ENCODE results near the gene CD151. TPM values are rescaled to one million over a fixed set of nuclear protein-coding genes. Genes with fewer than 3 reads are reported as not detected.

CD151 gene
- polyA plus RNA-seq, 4 donors, result 187 to 359 (median 284) TPM

- Histone ChIP-seq H3K27ac (ENCODE audit: low read depth in 1 of 3, low read length in 2 of 3) (no peak overlapping the region), H3K4me3 (ENCODE audit: low read depth in 1 of 3, low read length in 3 of 3) (no peak overlapping the region), H3K36me3 (ENCODE audit: control insufficient read depth in 3 of 3, insufficient read depth in 2 of 3, low read depth in 1 of 3, low read length in 3 of 3) (peaks cover 0 to 69% (median 0%) of the 10 kb centered on the region in 3 donors), H3K4me1 (ENCODE audit: control insufficient read depth in 3 of 3, insufficient read depth in 2 of 3, low read depth in 1 of 3, low read length in 2 of 3) (peaks cover 0 to 8% (median 0%) of the 10 kb centered on the region in 3 donors), H3K27me3 (ENCODE audit: control insufficient read depth in 3 of 3, insufficient read depth in 3 of 3, low read length in 3 of 3) (no peaks in the 10 kb centered on the region), H3K9me3 (ENCODE audit: control insufficient read depth in 2 of 2, insufficient read depth in 1 of 2, low read depth in 1 of 2, low read length in 1 of 2) (no peaks in the 10 kb centered on the region)
- FAIRE-seq (no peak), DNase-seq (no peak)
- 87 to 96% (median 91%) methylated on average over 16 to 17 of the region's 17 CpGs for WGBS, 3 donors
Measured at GRCh38 chr11:868394-868793, 35.6 kb downstream of the CD151 start.

GRCh38 chr11:868802-869201 lies 36.0 kb downstream of the CD151 start:
- peaks cover 0 to 3% (median 0%) of the 10 kb centered on the region in 3 donors for H3K4me1 ChIP-seq (ENCODE audit: control insufficient read depth in 3 of 3, insufficient read depth in 2 of 3, low read depth in 1 of 3, low read length in 2 of 3)
- H3K36me3 ChIP-seq (ENCODE audit: control insufficient read depth in 3 of 3, insufficient read depth in 2 of 3, low read depth in 1 of 3, low read length in 3 of 3), result peaks cover 0 to 66% (median 0%) of the 10 kb centered on the region in 3 donors
- no peak overlapping the region for H3K4me3 ChIP-seq (ENCODE audit: low read depth in 1 of 3, low read length in 3 of 3)
- no peaks in the 10 kb centered on the region for H3K9me3 ChIP-seq (ENCODE audit: control insufficient read depth in 2 of 2, insufficient read depth in 1 of 2, low read depth in 1 of 2, low read length in 1 of 2)
- WGBS, 3 donors, result 89 to 92% (median 91%) methylated on average over 12 of the region's 12 CpGs
- no peaks in the 10 kb centered on the region for H3K27me3 ChIP-seq (ENCODE audit: control insufficient read depth in 3 of 3, insufficient read depth in 3 of 3, low read length in 3 of 3)
- DNase-seq (no peak), FAIRE-seq (no peak)
- H3K27ac ChIP-seq (ENCODE audit: low read depth in 1 of 3, low read length in 2 of 3), result no peak overlapping the region

- no peak for FAIRE-seq
- peaks cover 0 to 66% (median 0%) of the 10 kb centered on the region in 3 donors for H3K36me3 ChIP-seq (ENCODE audit: control insufficient read depth in 3 of 3, insufficient read depth in 2 of 3, low read depth in 1 of 3, low read length in 3 of 3)
- H3K4me3 ChIP-seq (ENCODE audit: low read depth in 1 of 3, low read length in 3 of 3), result no peak overlapping the region
- no peak for DNase-seq
- H3K9me3 ChIP-seq (ENCODE audit: control insufficient read depth in 2 of 2, insufficient read depth in 1 of 2, low read depth in 1 of 2, low read length in 1 of 2), result no peaks in the 10 kb centered on the region
- H3K27ac ChIP-seq (ENCODE audit: low read depth in 1 of 3, low read length in 2 of 3), result no peak overlapping the region
- WGBS, 3 donors, result 90 to 95% (median 90%) methylated on average over 24 to 25 of the region's 25 CpGs
- no peaks in the 10 kb centered on the region for H3K27me3 ChIP-seq (ENCODE audit: control insufficient read depth in 3 of 3, insufficient read depth in 3 of 3, low read length in 3 of 3)
- H3K4me1 ChIP-seq (ENCODE audit: control insufficient read depth in 3 of 3, insufficient read depth in 2 of 3, low read depth in 1 of 3, low read length in 2 of 3), result no peaks in the 10 kb centered on the region
Measured at GRCh38 chr11:869399-870126, 36.8 kb downstream of the CD151 start.

- FAIRE-seq, result no peak
- no peaks in the 10 kb centered on the region for H3K4me1 ChIP-seq (ENCODE audit: control insufficient read depth in 3 of 3, insufficient read depth in 2 of 3, low read depth in 1 of 3, low read length in 2 of 3)
Measured at GRCh38 chr11:870127-870413, 37.3 kb downstream of the CD151 start.

GRCh38 chr11:870418-870817 lies 37.7 kb downstream of the CD151 start:
- Histone ChIP-seq H3K9me3 (ENCODE audit: control insufficient read depth in 2 of 2, insufficient read depth in 1 of 2, low read depth in 1 of 2, low read length in 1 of 2) (no peaks in the 10 kb centered on the region), H3K4me1 (ENCODE audit: control insufficient read depth in 3 of 3, insufficient read depth in 2 of 3, low read depth in 1 of 3, low read length in 2 of 3) (no peaks in the 10 kb centered on the region), H3K27ac (ENCODE audit: low read depth in 1 of 3, low read length in 2 of 3) (no peak overlapping the region), H3K36me3 (ENCODE audit: control insufficient read depth in 3 of 3, insufficient read depth in 2 of 3, low read depth in 1 of 3, low read length in 3 of 3) (peaks cover 0 to 67% (median 0%) of the 10 kb centered on the region in 3 donors), H3K27me3 (ENCODE audit: control insufficient read depth in 3 of 3, insufficient read depth in 3 of 3, low read length in 3 of 3) (no peaks in the 10 kb centered on the region), H3K4me3 (ENCODE audit: low read depth in 1 of 3, low read length in 3 of 3) (no peak overlapping the region)
- WGBS, 3 donors, result 90 to 95% (median 93%) methylated on average over 7 to 8 of the region's 8 CpGs
- no peak for DNase-seq
- no peak for FAIRE-seq

More at GRCh38 chr11:870127-870413, 37.3 kb downstream of the CD151 start:
- Histone ChIP-seq H3K4me3 (ENCODE audit: low read depth in 1 of 3, low read length in 3 of 3) (no peak overlapping the region), H3K36me3 (ENCODE audit: control insufficient read depth in 3 of 3, insufficient read depth in 2 of 3, low read depth in 1 of 3, low read length in 3 of 3) (peaks cover 0 to 67% (median 0%) of the 10 kb centered on the region in 3 donors), H3K27me3 (ENCODE audit: control insufficient read depth in 3 of 3, insufficient read depth in 3 of 3, low read length in 3 of 3) (no peaks in the 10 kb centered on the region), H3K27ac (ENCODE audit: low read depth in 1 of 3, low read length in 2 of 3) (no peak overlapping the region), H3K9me3 (ENCODE audit: control insufficient read depth in 2 of 2, insufficient read depth in 1 of 2, low read depth in 1 of 2, low read length in 1 of 2) (no peaks in the 10 kb centered on the region)
- WGBS, 3 donors, result 73 to 76% (median 74%) methylated on average over 8 of the region's 8 CpGs
- no peak for DNase-seq

- H3K36me3 ChIP-seq (ENCODE audit: control insufficient read depth in 3 of 3, insufficient read depth in 2 of 3, low read depth in 1 of 3, low read length in 3 of 3), result peaks cover 0 to 67% (median 0%) of the 10 kb centered on the region in 3 donors
- 72 to 77% (median 76%) methylated on average over 9 of the region's 9 CpGs for WGBS, 3 donors
- H3K9me3 ChIP-seq (ENCODE audit: control insufficient read depth in 2 of 2, insufficient read depth in 1 of 2, low read depth in 1 of 2, low read length in 1 of 2), result no peaks in the 10 kb centered on the region
- no peaks in the 10 kb centered on the region for H3K27me3 ChIP-seq (ENCODE audit: control insufficient read depth in 3 of 3, insufficient read depth in 3 of 3, low read length in 3 of 3)
- no peak for DNase-seq
- no peak for FAIRE-seq
- H3K27ac ChIP-seq (ENCODE audit: low read depth in 1 of 3, low read length in 2 of 3), result no peak overlapping the region
- no peaks in the 10 kb centered on the region for H3K4me1 ChIP-seq (ENCODE audit: control insufficient read depth in 3 of 3, insufficient read depth in 2 of 3, low read depth in 1 of 3, low read length in 2 of 3)
- no peak overlapping the region for H3K4me3 ChIP-seq (ENCODE audit: low read depth in 1 of 3, low read length in 3 of 3)
Measured at GRCh38 chr11:871472-871871, 38.7 kb downstream of the CD151 start.

- 84 to 89% (median 85%) methylated on average over 9 of the region's 9 CpGs for WGBS, 3 donors
- Histone ChIP-seq H3K36me3 (ENCODE audit: control insufficient read depth in 3 of 3, insufficient read depth in 2 of 3, low read depth in 1 of 3, low read length in 3 of 3) (peaks cover 0 to 70% (median 0%) of the 10 kb centered on the region in 3 donors), H3K4me1 (ENCODE audit: control insufficient read depth in 3 of 3, insufficient read depth in 2 of 3, low read depth in 1 of 3, low read length in 2 of 3) (no peaks in the 10 kb centered on the region), H3K9me3 (ENCODE audit: control insufficient read depth in 2 of 2, insufficient read depth in 1 of 2, low read depth in 1 of 2, low read length in 1 of 2) (no peaks in the 10 kb centered on the region), H3K27ac (ENCODE audit: low read depth in 1 of 3, low read length in 2 of 3) (no peak overlapping the region), H3K27me3 (ENCODE audit: control insufficient read depth in 3 of 3, insufficient read depth in 3 of 3, low read length in 3 of 3) (no peaks in the 10 kb centered on the region), H3K4me3 (ENCODE audit: low read depth in 1 of 3, low read length in 3 of 3) (no peak overlapping the region)
- FAIRE-seq (no peak), DNase-seq (no peak)
Measured at GRCh38 chr11:872799-873198, 40.0 kb downstream of the CD151 start.

GRCh38 chr11:873706-874105 lies 41.0 kb downstream of the CD151 start:
- no peak overlapping the region for H3K4me3 ChIP-seq (ENCODE audit: low read depth in 1 of 3, low read length in 3 of 3)
- no peaks in the 10 kb centered on the region for H3K9me3 ChIP-seq (ENCODE audit: control insufficient read depth in 2 of 2, insufficient read depth in 1 of 2, low read depth in 1 of 2, low read length in 1 of 2)
- H3K4me1 ChIP-seq (ENCODE audit: control insufficient read depth in 3 of 3, insufficient read depth in 2 of 3, low read depth in 1 of 3, low read length in 2 of 3), result no peaks in the 10 kb centered on the region
- H3K27me3 ChIP-seq (ENCODE audit: control insufficient read depth in 3 of 3, insufficient read depth in 3 of 3, low read length in 3 of 3), result no peaks in the 10 kb centered on the region
- FAIRE-seq (no peak), DNase-seq (no peak)
- H3K36me3 ChIP-seq (ENCODE audit: control insufficient read depth in 3 of 3, insufficient read depth in 2 of 3, low read depth in 1 of 3, low read length in 3 of 3), result peaks cover 0 to 64% (median 0%) of the 10 kb centered on the region in 3 donors
- 61 to 77% (median 74%) methylated on average over 12 of the region's 12 CpGs for WGBS, 3 donors
- H3K27ac ChIP-seq (ENCODE audit: low read depth in 1 of 3, low read length in 2 of 3), result no peak overlapping the region

GRCh38 chr11:875203-875602 lies 42.5 kb downstream of the CD151 start:
- WGBS, 3 donors, result 63 to 81% (median 81%) methylated on average over 16 of the region's 16 CpGs
- no peak overlapping the region for H3K27ac ChIP-seq (ENCODE audit: low read depth in 1 of 3, low read length in 2 of 3)
- H3K27me3 ChIP-seq (ENCODE audit: control insufficient read depth in 3 of 3, insufficient read depth in 3 of 3, low read length in 3 of 3), result no peaks in the 10 kb centered on the region
- DNase-seq (no peak), FAIRE-seq (no peak)
- H3K36me3 ChIP-seq (ENCODE audit: control insufficient read depth in 3 of 3, insufficient read depth in 2 of 3, low read depth in 1 of 3, low read length in 3 of 3), result peaks cover 0 to 64% (median 0%) of the 10 kb centered on the region in 3 donors
- no peak overlapping the region for H3K4me3 ChIP-seq (ENCODE audit: low read depth in 1 of 3, low read length in 3 of 3)
- no peaks in the 10 kb centered on the region for H3K4me1 ChIP-seq (ENCODE audit: control insufficient read depth in 3 of 3, insufficient read depth in 2 of 3, low read depth in 1 of 3, low read length in 2 of 3)
- H3K9me3 ChIP-seq (ENCODE audit: control insufficient read depth in 2 of 2, insufficient read depth in 1 of 2, low read depth in 1 of 2, low read length in 1 of 2), result no peaks in the 10 kb centered on the region
